Measurements from ENCODE around the gene IRF2BP1. TPM values are rescaled to one million over a fixed set of nuclear protein-coding genes. Genes with fewer than 3 reads are reported as not detected.

IRF2BP1 gene
- total and polyA plus RNA-seq, 2 of the 13 experiments (the other 11 are each of a cell fraction or from before 2014, with no cell fraction given) = 4.3 to 14.3 TPM

- TF ChIP-seq SNAPC4 (CRISPR knock-in tag; IDR thresholded peaks at IDR 0.05) (no peak), ZNF564 (CRISPR knock-in tag; IDR thresholded peaks at IDR 0.05) (peak; percentile 62; the same call in 1 of the 2 replicates), TIGD3 (CRISPR knock-in tag; IDR thresholded peaks at IDR 0.05; ENCODE audit: borderline replicate concordance) (peak; percentile 59; the same call in 1 of the 2 replicates), ZNF704 (CRISPR knock-in tag; IDR thresholded peaks at IDR 0.05; ENCODE audit: borderline replicate concordance) (peak; percentile 41; the same call in 1 of the 2 replicates), ARNT (IDR thresholded peaks at IDR 0.05) (no peak), ZBTB34 (CRISPR knock-in tag; IDR thresholded peaks at IDR 0.05) (no peak), TOPORS (CRISPR knock-in tag; IDR thresholded peaks at IDR 0.05) (no peak), SP140L (CRISPR knock-in tag; IDR thresholded peaks at IDR 0.05; ENCODE audit: borderline replicate concordance) (0 out of 2 replicates have a peak, but pooled peaks have one; percentile 50), PHF5A (CRISPR knock-in tag; IDR thresholded peaks at IDR 0.05; ENCODE audit: low read depth, unreplicated experiment) (peak; percentile 52), ZIK1 (CRISPR knock-in tag; IDR thresholded peaks at IDR 0.05; ENCODE audit: borderline replicate concordance, low read depth) (no peak), MEF2D (CRISPR knock-in tag; IDR thresholded peaks at IDR 0.05) (no peak; the same call in 1 of the 2 replicates), HNRNPK (IDR thresholded peaks at IDR 0.05; ENCODE audit: low read depth, low read length, poor library complexity, severe bottlenecking) (peak; percentile 66), IRX3 (CRISPR knock-in tag; IDR thresholded peaks at IDR 0.05; ENCODE audit: borderline replicate concordance, low read depth) (no peak; the same call in 1 of the 2 replicates), EED (CRISPR knock-in tag; IDR thresholded peaks at IDR 0.05) (no peak; the same call in 1 of the 2 replicates), SP4 (CRISPR knock-in tag; IDR thresholded peaks at IDR 0.05) (peak; percentile 88), TFAP4 (IDR thresholded peaks at IDR 0.05; ENCODE audit: borderline replicate concordance, low read depth) (peak; percentile 82; the same call in 1 of the 2 replicates)
- TF ChIP-seq, protein P1, sequence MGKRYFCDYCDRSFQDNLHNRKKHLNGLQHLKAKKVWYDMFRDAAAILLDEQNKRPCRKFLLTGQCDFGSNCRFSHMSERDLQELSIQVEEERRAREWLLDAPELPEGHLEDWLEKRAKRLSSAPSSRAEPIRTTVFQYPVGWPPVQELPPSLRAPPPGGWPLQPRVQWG (CRISPR knock-in tag; IDR thresholded peaks at IDR 0.05; ENCODE audit: borderline replicate concordance, low read depth) = no peak
These were observed 3.0 kb downstream of the IRF2BP1 start (continued) for GRCh38 chr19:45882652-45883585.

Data from HepG2 (cell line).